CD4-positive, alpha-beta T cell treated with Interleukin-17A for 4 hours (primary cell): ENCODE results near the gene AOPEP.

Experiments used
- DNase-seq: peaks from one replicate; pipeline ENCODE4 v3.0.0-alpha.2; 2020; ENCODE audit warnings: mixed read lengths

AOPEP gene

GRCh38 chr9:94794476-94795167 is 68.1 kb downstream of the AOPEP start:
- DNase-seq: no peak

GRCh38 chr9:94796687-94797086 is 70.2 kb downstream of the AOPEP start:
- no peak for DNase-seq

- DNase-seq: no peak
These were observed 71.7 kb downstream of the AOPEP start for GRCh38 chr9:94798201-94798600.

GRCh38 chr9:94798708-94799107 is 72.2 kb downstream of the AOPEP start:
- DNase-seq: no peak

GRCh38 chr9:94799578-94800264 is 73.2 kb downstream of the AOPEP start:
- no peak for DNase-seq

GRCh38 chr9:94800424-94801117 is 74.1 kb downstream of the AOPEP start:
- DNase-seq: no peak

- DNase-seq: no peak
These were observed 74.7 kb downstream of the AOPEP start for GRCh38 chr9:94801234-94801633.

- DNase-seq: no peak
These were observed 75.2 kb downstream of the AOPEP start for GRCh38 chr9:94801681-94802080.

- DNase-seq: no peak
These were observed 75.8 kb downstream of the AOPEP start for GRCh38 chr9:94802251-94802650.

- no peak for DNase-seq
These were observed 76.3 kb downstream of the AOPEP start for GRCh38 chr9:94802793-94803192.

- no peak for DNase-seq
These were observed 77.8 kb downstream of the AOPEP start for GRCh38 chr9:94804316-94804715.

- no peak for DNase-seq
These were observed 78.6 kb downstream of the AOPEP start for GRCh38 chr9:94805051-94805489.

GRCh38 chr9:94805585-94805984 is 79.1 kb downstream of the AOPEP start:
- DNase-seq: no peak

- no peak for DNase-seq
These were observed 79.9 kb downstream of the AOPEP start for GRCh38 chr9:94806307-94806893.

GRCh38 chr9:94807556-94807955 is 81.1 kb downstream of the AOPEP start:
- no peak for DNase-seq

- DNase-seq: no peak
These were observed 82.6 kb downstream of the AOPEP start for GRCh38 chr9:94808926-94809700.

GRCh38 chr9:94809778-94810177 is 83.3 kb downstream of the AOPEP start:
- DNase-seq: no peak

GRCh38 chr9:94811074-94811473 is 84.6 kb downstream of the AOPEP start:
- no peak for DNase-seq

- DNase-seq: no peak
These were observed 85.8 kb downstream of the AOPEP start for GRCh38 chr9:94812343-94812742.

- DNase-seq: no peak
These were observed 86.9 kb downstream of the AOPEP start for GRCh38 chr9:94813379-94813778.

GRCh38 chr9:94817291-94818177 is 91.0 kb downstream of the AOPEP start:
- DNase-seq: no peak

- no peak for DNase-seq
These were observed 91.7 kb downstream of the AOPEP start for GRCh38 chr9:94818178-94818541.
